ENCODE data around the gene MEAK7.

The MEAK7 gene

GRCh38 chr16:84462296-84463210 lies 41.9 kb downstream of the MEAK7 start:
- DNase-seq = no peak

GRCh38 chr16:84461413-84462295 lies 42.8 kb downstream of the MEAK7 start:
- DNase-seq = no peak

- no peak for DNase-seq
These were observed 43.4 kb downstream of the MEAK7 start for GRCh38 chr16:84461029-84461412.

GRCh38 chr16:84460406-84461028 lies 43.9 kb downstream of the MEAK7 start:
- no peak for DNase-seq

GRCh38 chr16:84459941-84460405 lies 44.5 kb downstream of the MEAK7 start:
- DNase-seq = no peak

- no peak for DNase-seq
These were observed 44.9 kb downstream of the MEAK7 start for GRCh38 chr16:84459533-84459894.

- no peak for DNase-seq
These were observed 45.6 kb downstream of the MEAK7 start for GRCh38 chr16:84458606-84459532.

- no peak for DNase-seq
These were observed 49.4 kb downstream of the MEAK7 start for GRCh38 chr16:84455031-84455430.
